Hematopoietic multipotent progenitor cell treated with erythropoietin and hydrocortisone succinate and interleukin-3 and kit ligand, for 8 days (in vitro differentiated cells): Measurements from ENCODE around the gene NIPBL.
A peak's percentile ranks its signal among the peaks of the same experiment; 100 is the strongest.
"Not testable (repeated sequence)": the region's sequence is repeated elsewhere in the genome, so short reads cannot be mapped to it uniquely, and the experiment has no call there.

Source experiments
- DNase-seq: peaks from one replicate; pipeline ENCODE4 v3.0.0-alpha.2; 2015

NIPBL gene

GRCh38 chr5:36949593-36949992 lies 73.0 kb downstream of the NIPBL start:
- DNase-seq: no peak

- DNase-seq: no peak
These were observed 74.3 kb downstream of the NIPBL start for GRCh38 chr5:36950586-36951457.

- DNase-seq: no peak
These were observed 76.5 kb downstream of the NIPBL start for GRCh38 chr5:36953043-36953442.

- no peak for DNase-seq
These were observed 81.5 kb downstream of the NIPBL start for GRCh38 chr5:36957953-36958537.

GRCh38 chr5:36958612-36959011 lies 82.0 kb downstream of the NIPBL start:
- DNase-seq: no peak

- DNase-seq: no peak
These were observed 88.6 kb downstream of the NIPBL start for GRCh38 chr5:36965179-36965578.

GRCh38 chr5:36969700-36970395 lies 93.3 kb downstream of the NIPBL start:
- DNase-seq: no peak

- no peak for DNase-seq
These were observed 101.6 kb downstream of the NIPBL start for GRCh38 chr5:36978196-36978595.

- DNase-seq: no peak
These were observed 105.6 kb downstream of the NIPBL start for GRCh38 chr5:36982146-36982545.

- no peak for DNase-seq
These were observed 108.8 kb downstream of the NIPBL start for GRCh38 chr5:36985387-36985786.

- no peak for DNase-seq
These were observed 111.8 kb downstream of the NIPBL start for GRCh38 chr5:36988396-36988795.

- DNase-seq: no peak
These were observed 122.0 kb downstream of the NIPBL start for GRCh38 chr5:36998578-36998977.

- DNase-seq: no peak
These were observed 125.7 kb downstream of the NIPBL start for GRCh38 chr5:37002176-37002751.

GRCh38 chr5:37005252-37005651 lies 128.7 kb downstream of the NIPBL start:
- no peak for DNase-seq

- DNase-seq: peak; percentile 57
These were observed 129.5 kb downstream of the NIPBL start for GRCh38 chr5:37005946-37006540.

GRCh38 chr5:37013181-37013580 lies 136.6 kb downstream of the NIPBL start:
- not testable (repeated sequence) for DNase-seq

GRCh38 chr5:37014321-37014720 lies 137.8 kb downstream of the NIPBL start:
- no peak for DNase-seq

- DNase-seq: no peak
These were observed 139.5 kb downstream of the NIPBL start for GRCh38 chr5:37015795-37016666.

GRCh38 chr5:37028910-37029309 lies 152.3 kb downstream of the NIPBL start:
- no peak for DNase-seq

GRCh38 chr5:37029436-37029835 lies 152.9 kb downstream of the NIPBL start:
- no peak for DNase-seq

GRCh38 chr5:37034955-37035354 lies 158.4 kb downstream of the NIPBL start:
- DNase-seq: no peak

- DNase-seq: no peak
These were observed 161.3 kb downstream of the NIPBL start for GRCh38 chr5:37037840-37038239.
